ENCODE data around the gene CORO1C. TPM values are rescaled to one million over a fixed set of nuclear protein-coding genes. Genes with fewer than 3 reads are reported as not detected.

CORO1C gene
- total and polyA plus RNA-seq, 2 donors (not counting 3 experiments of a cell fraction or from before 2014, with no cell fraction given): 150 to 240 TPM

- Histone ChIP-seq H3K79me2 (ENCODE audit: control insufficient read depth, insufficient read depth, low read length) (no peaks in the 10 kb centered on the region), H3K4me1 (ENCODE audit: control insufficient read depth, extremely low read depth, insufficient read depth, low read length) (no peaks in the 10 kb centered on the region), H2AFZ (ENCODE audit: low read depth, low read length) (no peak overlapping the region), H3K27ac (ENCODE audit: insufficient read depth, low read depth, low read length) (no peak overlapping the region), H3K9ac (replicated peaks; ENCODE audit: extremely low read depth, insufficient read depth, low read length) (no peak overlapping the region), H4K20me1 (replicated peaks; ENCODE audit: control insufficient read depth, extremely low read depth, insufficient read depth, low read length) (no peaks in the 10 kb centered on the region), H3K36me3 (ENCODE audit: control insufficient read depth in 2 of 2, extremely low read depth in 1 of 2, insufficient read depth in 2 of 2, low read length in 2 of 2) (no peaks in the 10 kb centered on the region), H3K4me2 (ENCODE audit: insufficient read depth, low read length) (no peak overlapping the region), H3K9me1 (replicated peaks; ENCODE audit: control insufficient read depth, extremely low read depth, insufficient read depth, low read length) (no peaks in the 10 kb centered on the region), H3K27me3 (ENCODE audit: control insufficient read depth in 2 of 2, insufficient read depth in 2 of 2, low read length in 2 of 2) (no peaks in the 10 kb centered on the region), H3K4me3 (replicated peaks in 1 of 3; ENCODE audit: insufficient read depth in 1 of 3, low read depth in 1 of 3, low read length in 3 of 3) (no peak overlapping the region), H3K9me3 (replicated peaks; ENCODE audit: control insufficient read depth, insufficient read depth, low read length) (no peaks in the 10 kb centered on the region)
- dilution Hi-C loops (cut with MboI; ENCODE audit: extremely low pct_ligation_motif_present, low sequenced_read_pairs): no loop called here
- no TSS peak for BruUV-seq (replicated peaks)
- intact Hi-C loops (cut with micrococcal nuclease): no loop called here
- POLR2A ChIA-PET: no interaction called here
- CTCF ChIA-PET: no interaction called here
- FAIRE-seq: no peak
- no peak for TF ChIP-seq MAX (IDR thresholded peaks at IDR 0.05; ENCODE audit: insufficient read depth, insufficient read length)
- TF ChIP-seq POLR2AphosphoS5 (IDR thresholded peaks at IDR 0.05; ENCODE audit: insufficient read depth, low read depth, low read length): no peak
- no peak for TF ChIP-seq GATA2 (IDR thresholded peaks at IDR 0.05; ENCODE audit: insufficient read depth, insufficient read length, low read depth, low read length)
- TF ChIP-seq JUN (IDR thresholded peaks at IDR 0.05; ENCODE audit: borderline replicate concordance, insufficient read depth, insufficient read length, low read depth): no peak
- TF ChIP-seq MYC (IDR thresholded peaks at IDR 0.05; ENCODE audit: low read depth, low read length): no peak
- TF ChIP-seq EZH2 (IDR thresholded peaks at IDR 0.05; ENCODE audit: borderline replicate concordance, low read depth, low read length, severe bottlenecking): no peak
- no peak for TF ChIP-seq CTCF (IDR thresholded peaks at IDR 0.05; ENCODE audit: extremely low read depth in 1 of 2, insufficient read depth in 1 of 2, low read depth in 1 of 2, low read length in 2 of 2)
- TF ChIP-seq POLR2A (IDR thresholded peaks at IDR 0.05; ENCODE audit: low read depth, low read length): no peak
- no peak for TF ChIP-seq FOS (IDR thresholded peaks at IDR 0.05; ENCODE audit: borderline replicate concordance, insufficient read depth, low read length)
- DNase-seq (ENCODE audit: low read depth, low spot score): peak; percentile 73
Measured at GRCh38 chr12:108773798-108774788, 42.8 kb upstream of the CORO1C start.

All from endothelial cell of umbilical vein (primary cell).